GM12892 (cell line): ENCODE data around the gene NRXN3.

Experiments used
- DNase-seq: peaks from one replicate; pipeline ENCODE4 v3.0.0; 2011; ENCODE audit not compliant: insufficient read length
- FAIRE-seq: peaks from 2 replicates; lab custom pipeline; 2011; peaks lifted over from hg19 to GRCh38; lab: Jason Lieb, UNC
- POLR2A ChIP-seq: IDR thresholded peaks from 2 replicates; pipeline ENCODE4 v1.6.1; 2011; ENCODE audit warnings: low read depth, low read length, control low read depth
- POLR2AphosphoS5 ChIP-seq: IDR thresholded peaks from 2 replicates; pipeline ENCODE4 v1.6.1; 2011; ENCODE audit warnings: low read depth, low read length, control low read depth
- TAF1 ChIP-seq: IDR thresholded peaks from 2 replicates; pipeline ENCODE4 v1.6.1; 2011; ENCODE audit warnings: low read depth, mild to moderate bottlenecking, control low read depth, low read length, borderline replicate concordance

NRXN3 gene

DNA sequence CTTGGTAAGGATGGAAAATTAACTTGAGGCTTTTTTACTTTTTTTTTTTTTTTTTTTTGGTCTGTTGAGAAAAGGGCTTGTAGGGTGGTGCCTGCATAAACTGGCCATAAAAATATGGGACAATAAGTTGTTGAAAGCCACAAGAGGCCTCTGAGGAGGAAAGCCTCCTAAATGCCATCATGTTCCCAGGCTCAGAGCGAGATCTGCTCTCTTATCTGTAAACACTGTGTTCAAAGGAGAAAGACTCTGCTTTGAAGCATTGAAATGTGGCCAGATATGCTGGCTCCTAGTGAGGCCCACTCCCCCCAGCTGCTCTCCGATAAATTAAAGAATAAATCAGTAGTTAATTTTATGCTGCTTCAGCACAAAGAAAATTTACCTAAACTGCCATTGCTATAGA is 1536.2 kb downstream of the NRXN3 start:
- no peak for TF ChIP-seq TAF1
- no peak for TF ChIP-seq POLR2A
- TF ChIP-seq POLR2AphosphoS5, result no peak
- DNase-seq, result no peak
- no peak for FAIRE-seq

DNA sequence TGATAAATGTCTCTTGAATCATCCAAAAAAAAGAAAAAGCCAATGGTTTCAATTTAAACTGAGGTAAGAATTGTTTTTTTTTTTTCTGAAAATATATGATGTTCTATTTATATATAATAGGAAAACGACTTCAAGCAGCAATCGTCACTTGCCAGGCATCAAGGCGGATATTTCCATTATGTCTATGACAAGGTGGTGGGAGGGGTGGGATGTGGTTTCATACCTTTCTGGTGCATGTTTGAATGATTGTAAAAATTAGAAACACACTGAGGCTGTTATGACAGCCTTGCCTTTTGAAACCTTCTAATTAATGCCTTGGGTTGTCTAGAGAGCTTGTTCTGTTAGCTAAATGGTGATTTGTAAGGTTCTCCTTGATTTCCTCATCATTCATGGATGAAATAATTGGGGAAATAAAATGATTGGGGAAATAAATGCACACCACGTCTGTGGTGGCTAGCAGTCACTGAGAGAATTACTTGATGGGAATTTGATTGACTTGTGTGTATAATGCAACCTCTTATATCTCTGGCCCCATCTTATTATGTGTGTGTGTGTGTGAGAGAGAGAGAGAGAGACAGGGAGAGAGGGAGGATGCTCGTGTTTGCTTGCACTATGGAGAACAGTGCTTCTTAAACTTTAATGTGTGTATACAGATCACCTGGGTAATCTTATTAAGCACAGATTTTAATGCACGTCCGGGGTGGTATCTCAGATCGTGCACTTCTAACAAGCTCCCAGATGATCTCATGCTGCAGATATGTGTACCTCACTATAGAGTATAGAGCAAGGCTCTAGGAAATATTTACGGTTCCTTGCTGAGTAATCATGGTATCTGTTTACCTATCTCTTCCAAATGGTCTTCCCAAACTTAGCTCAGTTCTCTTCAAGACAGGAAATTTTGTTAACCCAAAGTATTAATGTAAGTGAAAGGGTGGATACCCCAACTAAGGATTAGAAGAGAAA is 1538.5 kb downstream of the NRXN3 start:
- DNase-seq (no peak), FAIRE-seq (no peak)

DNA sequence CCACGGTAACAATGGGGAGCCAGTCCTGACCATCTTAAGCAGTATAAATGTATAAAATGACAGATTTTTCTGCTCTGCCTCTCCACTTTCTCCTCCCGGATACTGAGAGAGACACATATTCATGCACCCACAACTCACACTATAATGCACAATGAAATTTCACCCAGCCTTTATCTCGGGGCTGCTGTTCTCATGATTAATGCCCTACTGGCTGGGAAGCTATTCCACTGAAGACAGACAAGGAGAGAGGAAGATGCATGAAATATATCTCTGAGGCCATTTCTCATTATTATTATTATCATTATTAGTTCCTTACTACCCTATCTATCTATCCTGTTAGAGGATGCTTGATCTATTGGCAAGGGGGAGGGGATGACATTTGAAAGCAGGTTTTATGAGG is 1539.4 kb downstream of the NRXN3 start:
- TF ChIP-seq POLR2A (no peak), POLR2AphosphoS5 (no peak), TAF1 (no peak)
- DNase-seq, result no peak
- no peak for FAIRE-seq

More for the DNA sequence above, 1538.5 kb downstream of the NRXN3 start:
- TF ChIP-seq POLR2A (no peak), POLR2AphosphoS5 (no peak), TAF1 (no peak)

DNA sequence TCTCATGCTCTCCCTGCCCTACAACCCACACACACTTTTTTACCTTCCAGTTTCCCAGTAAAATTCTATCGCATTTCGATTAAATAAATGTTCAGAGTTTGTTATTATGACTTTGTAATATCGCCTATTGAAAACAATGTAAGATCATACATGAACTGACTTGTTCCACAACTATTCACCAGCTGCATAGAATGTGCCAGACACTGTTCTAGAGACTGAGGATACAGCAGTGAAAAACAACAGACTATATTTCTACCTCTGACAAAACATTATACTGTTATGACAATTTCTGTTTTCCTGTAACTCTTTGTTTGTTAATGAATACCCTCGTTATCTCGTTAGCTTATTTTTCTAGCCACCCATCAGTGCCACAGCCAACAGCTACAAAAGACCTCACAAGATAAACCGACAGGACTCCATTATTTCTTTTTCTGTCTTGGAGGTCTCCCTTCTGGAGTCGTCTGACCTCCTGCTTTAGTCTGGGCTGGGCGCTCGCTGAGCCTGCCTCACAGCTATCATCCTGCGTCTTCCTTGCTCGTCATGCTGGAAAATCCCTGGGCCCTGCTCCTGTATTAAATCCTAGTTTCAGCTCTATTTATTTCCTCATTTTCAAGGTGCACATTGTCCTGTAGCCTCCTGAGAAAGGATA is 1542.3 kb downstream of the NRXN3 start:
- no peak for FAIRE-seq
- TF ChIP-seq POLR2AphosphoS5 (no peak), TAF1 (no peak), POLR2A (no peak)

DNA sequence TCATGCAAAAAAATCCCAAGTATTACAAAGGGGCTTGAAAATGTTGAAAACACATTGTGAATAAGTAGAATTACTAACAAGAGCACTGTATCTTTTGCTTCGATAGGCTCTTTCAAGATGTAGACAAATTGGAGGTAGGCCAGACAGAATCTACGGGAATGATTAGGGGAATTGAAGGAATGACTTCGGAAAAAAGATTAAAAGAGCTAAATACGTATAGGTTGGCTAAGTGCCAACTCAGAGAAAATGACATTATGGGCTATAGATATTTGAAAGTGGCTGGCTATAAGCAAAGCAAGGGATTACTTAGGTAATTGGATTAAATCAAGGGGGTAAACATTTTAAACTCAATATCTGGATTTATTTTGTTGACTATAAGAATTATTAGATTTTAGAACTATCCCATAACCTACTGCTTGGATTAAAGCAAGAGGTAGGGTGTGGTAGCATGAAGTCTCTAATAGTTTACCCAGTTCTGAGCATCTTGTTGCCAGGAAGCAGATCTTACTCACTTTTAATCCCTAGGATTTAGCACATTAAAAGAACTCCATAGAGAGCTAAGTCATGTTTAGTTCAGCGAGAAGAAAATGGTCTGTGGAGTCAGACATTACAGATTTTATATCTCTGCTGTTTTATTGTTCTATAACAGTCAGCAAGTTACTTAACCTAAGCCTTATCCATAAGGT is 1551.4 kb downstream of the NRXN3 start:
- FAIRE-seq, result no peak

More for the DNA sequence above, 1542.3 kb downstream of the NRXN3 start:
- DNase-seq, result no peak

DNA sequence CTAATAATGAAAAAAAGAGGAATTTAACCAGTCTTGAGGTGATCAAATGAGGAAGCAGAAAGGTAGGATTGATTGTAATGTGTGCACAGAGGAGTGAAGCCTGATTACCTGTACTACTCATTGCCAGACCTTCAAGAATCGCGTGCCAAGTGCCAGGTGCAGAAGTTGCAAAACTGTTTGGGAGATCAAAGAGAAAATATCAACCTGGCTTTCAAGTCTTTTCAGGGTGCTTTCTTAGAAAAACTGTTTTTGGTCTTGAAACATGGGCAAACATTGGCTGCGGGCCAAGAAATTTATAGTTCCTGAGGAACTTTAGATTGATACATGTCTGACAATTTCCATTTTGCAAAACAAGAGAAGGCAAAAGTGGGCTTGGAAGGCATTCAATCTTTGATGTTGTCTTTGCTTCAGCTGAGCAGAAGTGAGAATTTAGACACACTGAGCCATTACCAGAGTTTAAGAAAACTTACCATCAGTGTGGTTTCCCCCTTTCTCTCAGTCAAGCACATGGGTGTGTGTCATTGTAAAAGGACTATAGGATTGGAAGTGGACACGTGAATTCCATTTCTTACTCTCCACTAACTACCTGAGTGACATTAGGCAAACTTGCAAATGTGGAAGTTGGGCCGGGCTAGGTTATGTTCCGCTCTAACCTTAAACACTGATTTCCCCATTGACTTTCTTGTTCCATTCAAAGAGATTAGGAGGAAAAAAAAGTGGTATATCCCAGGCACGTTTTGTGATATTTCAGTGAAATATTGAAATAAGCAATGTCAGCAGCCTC is 1555.0 kb downstream of the NRXN3 start:
- no peak for FAIRE-seq
- TF ChIP-seq TAF1 (no peak), POLR2AphosphoS5 (no peak), POLR2A (no peak)

More for the DNA sequence above, 1551.4 kb downstream of the NRXN3 start:
- no peak for DNase-seq
- TF ChIP-seq POLR2AphosphoS5 (no peak), POLR2A (no peak), TAF1 (no peak)

DNA sequence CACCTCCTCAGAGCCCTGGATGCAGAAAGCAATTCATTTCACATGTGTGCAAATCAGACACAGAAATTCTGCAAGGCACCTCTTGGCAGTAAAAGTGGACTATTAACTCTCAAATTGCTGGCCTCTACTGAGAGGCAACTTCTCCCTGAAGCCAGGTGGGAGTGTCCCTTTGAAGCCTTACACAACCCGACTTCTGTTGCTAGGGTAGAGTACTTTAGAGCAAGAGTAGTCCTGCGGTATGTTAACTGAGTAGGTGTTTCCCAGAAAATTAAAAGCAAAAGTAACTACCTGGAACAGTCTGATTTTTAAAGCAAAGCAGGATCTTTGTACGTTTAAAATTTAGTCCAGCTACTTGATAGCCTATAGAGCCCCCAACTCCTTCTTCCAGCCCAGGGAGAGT is 1557.7 kb downstream of the NRXN3 start:
- TF ChIP-seq TAF1 (no peak), POLR2A (no peak), POLR2AphosphoS5 (no peak)
- no peak for FAIRE-seq
- DNase-seq, result no peak

More for the DNA sequence above, 1555.0 kb downstream of the NRXN3 start:
- DNase-seq, result no peak

DNA sequence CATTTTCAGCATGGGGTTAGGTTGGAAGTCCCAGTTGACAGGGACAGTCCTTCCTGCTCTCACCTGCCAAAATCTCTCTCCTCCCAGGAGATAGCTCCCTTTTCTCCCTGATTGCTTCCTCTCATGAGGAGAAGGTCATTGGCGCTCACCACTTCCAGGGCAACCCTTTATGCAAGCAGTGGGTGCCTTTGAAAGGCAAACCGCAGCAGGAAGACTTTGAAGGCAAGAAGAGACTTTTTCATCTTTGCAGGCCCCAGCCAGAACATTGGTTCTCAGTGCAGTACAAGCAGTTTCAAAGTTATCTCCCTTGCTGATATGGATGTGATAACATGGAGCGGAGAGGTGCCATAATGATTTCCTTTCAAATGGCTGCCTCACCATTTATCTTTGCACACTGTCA is 1558.2 kb downstream of the NRXN3 start:
- DNase-seq, result no peak
- no peak for TF ChIP-seq TAF1
- TF ChIP-seq POLR2A, result no peak
- no peak for TF ChIP-seq POLR2AphosphoS5
- no peak for FAIRE-seq

DNA sequence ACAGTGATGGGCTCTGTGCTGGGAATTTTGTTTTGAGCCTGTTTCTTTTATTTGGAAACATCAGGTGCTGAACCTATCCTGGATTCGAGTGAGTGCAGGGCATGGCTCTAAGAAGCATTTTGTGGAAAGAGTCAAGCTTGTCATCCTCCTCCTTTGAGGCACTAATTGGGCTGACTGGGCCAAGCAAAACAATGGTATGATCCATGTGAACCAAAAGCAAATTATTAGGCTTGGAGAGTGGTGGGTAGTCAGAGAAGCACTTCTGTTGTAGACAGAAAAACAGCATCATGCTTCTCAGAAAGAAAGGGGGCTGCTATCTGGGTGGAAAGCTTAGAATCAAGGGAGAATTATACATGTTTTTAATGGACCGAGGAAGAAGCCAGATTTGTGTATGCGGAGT is 1559.6 kb downstream of the NRXN3 start:
- no peak for DNase-seq
- FAIRE-seq, result no peak
- TF ChIP-seq POLR2A, result no peak
- TF ChIP-seq POLR2AphosphoS5, result no peak
- no peak for TF ChIP-seq TAF1

DNA sequence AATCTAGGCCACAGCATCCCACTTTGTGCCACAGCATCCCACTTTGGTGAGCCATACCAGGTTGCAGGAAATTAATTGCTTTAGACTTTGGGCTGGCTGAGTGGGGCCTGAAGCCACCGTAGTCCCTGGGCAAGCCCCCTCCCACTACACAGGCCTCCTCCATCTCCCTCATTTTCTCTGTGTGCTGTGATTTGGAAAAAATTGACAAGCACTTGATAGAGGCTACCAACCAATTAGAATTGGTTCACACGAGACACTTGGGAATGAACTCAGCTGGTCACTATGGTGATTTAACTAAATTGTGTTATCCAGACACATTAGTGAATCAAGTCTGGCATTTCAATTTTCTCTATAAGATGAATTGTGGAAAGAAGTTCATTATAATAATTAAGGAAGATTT is 1560.0 kb downstream of the NRXN3 start:
- no peak for DNase-seq
- TF ChIP-seq POLR2A, result no peak
- TF ChIP-seq POLR2AphosphoS5, result no peak
- no peak for TF ChIP-seq TAF1
- FAIRE-seq, result no peak
